GM06990 (cell line): Measurements from ENCODE around the gene MAML3.

Experiments used
- DNase-seq: peaks from one replicate; pipeline ENCODE4 v3.0.0-alpha.2; 2011; ENCODE audit not compliant: insufficient read length; ENCODE audit errors: extremely low read depth
- H3K27me3 ChIP-seq: replicated peaks from 2 replicates; pipeline ENCODE4 v1.6.0; 2011; ENCODE audit warnings: low read length; ENCODE audit not compliant: control insufficient read depth, insufficient read depth
- H3K36me3 ChIP-seq: 2 replicates; pipeline ENCODE4 v1.5.1; 2011; ENCODE audit warnings: low read length; ENCODE audit not compliant: control insufficient read depth, insufficient read depth
- H3K4me3 ChIP-seq: replicated peaks from 2 replicates; pipeline ENCODE4 v1.5.1; 2011; ENCODE audit warnings: low read depth, mild to moderate bottlenecking, control low read depth, low read length
- CTCF ChIP-seq: IDR thresholded peaks from 2 replicates; pipeline ENCODE4 v1.5.1; 2011; ENCODE audit warnings: low read length, control low read depth, mild to moderate bottlenecking, inconsistent platforms; ENCODE audit not compliant: insufficient read depth, poor library complexity, severe bottlenecking

Gene MAML3

GRCh38 chr4:139802488-139802887, 351.5 kb downstream of the MAML3 start:
- Histone ChIP-seq H3K36me3 (no peaks in the 10 kb centered on the region), H3K27me3 (no peaks in the 10 kb centered on the region; the same call in 1 of the 2 replicates), H3K4me3 (no peak overlapping the region)
- TF ChIP-seq CTCF = no peak
- DNase-seq = no peak

GRCh38 chr4:139801895-139802294, 352.1 kb downstream of the MAML3 start:
- DNase-seq = no peak
- no peak for TF ChIP-seq CTCF
- no peaks in the 10 kb centered on the region for H3K36me3 ChIP-seq
- H3K4me3 ChIP-seq = no peak overlapping the region
- H3K27me3 ChIP-seq = no peaks in the 10 kb centered on the region; the same call in 1 of the 2 replicates

GRCh38 chr4:139800082-139800481, 353.9 kb downstream of the MAML3 start:
- Histone ChIP-seq H3K4me3 (no peak overlapping the region), H3K27me3 (no peaks in the 10 kb centered on the region; the same call in 1 of the 2 replicates), H3K36me3 (no peaks in the 10 kb centered on the region)
- no peak for DNase-seq
- no peak for TF ChIP-seq CTCF

- no peak for DNase-seq
- Histone ChIP-seq H3K36me3 (no peaks in the 10 kb centered on the region), H3K27me3 (no peaks in the 10 kb centered on the region; the same call in 1 of the 2 replicates), H3K4me3 (no peak overlapping the region)
- no peak for TF ChIP-seq CTCF
These were observed 354.4 kb downstream of the MAML3 start for GRCh38 chr4:139799615-139800014.

GRCh38 chr4:139798456-139798855, 355.5 kb downstream of the MAML3 start:
- Histone ChIP-seq H3K36me3 (no peaks in the 10 kb centered on the region), H3K4me3 (no peak overlapping the region), H3K27me3 (no peaks in the 10 kb centered on the region; the same call in 1 of the 2 replicates)
- DNase-seq = no peak
- no peak for TF ChIP-seq CTCF

GRCh38 chr4:139797287-139797686, 356.7 kb downstream of the MAML3 start:
- H3K36me3 ChIP-seq = no peaks in the 10 kb centered on the region
- no peak for DNase-seq

More at GRCh38 chr4:139797287-139797686, 356.7 kb downstream of the MAML3 start:
- Histone ChIP-seq H3K27me3 (no peaks in the 10 kb centered on the region; the same call in 1 of the 2 replicates), H3K4me3 (no peak overlapping the region)
- TF ChIP-seq CTCF = no peak
